H1 (cell line): Measurements from ENCODE around the gene TBC1D2B. TPM values are rescaled to one million over a fixed set of nuclear protein-coding genes. Genes with fewer than 3 reads are reported as not detected.
"Not testable (repeated sequence)": the region's sequence is repeated elsewhere in the genome, so short reads cannot be mapped to it uniquely, and the experiment has no call there.

ENCODE experiments used
- CTCF ChIA-PET: fragments of 300-600 bp; sonication (Branson Sonifier 250); formaldehyde crosslinking; loops from one replicate; lab custom pipeline; 2021; ENCODE audit not compliant: partially characterized antibody; lab: Charles Lee
- POLR2A ChIA-PET: fragments of 300-600 bp; sonication (Branson Sonifier 250); formaldehyde crosslinking; loops from one replicate; lab custom pipeline; 2021; ENCODE audit warnings: inconsistent platforms; ENCODE audit not compliant: partially characterized antibody; lab: Charles Lee
- DNase-seq, 2 experiments: peaks; one replicate each; pipeline versions ENCODE4 v3.0.0 to v3.0.0-alpha.2; 2010 to 2022; ENCODE audit warnings: low spot score in 2 of 2, low read depth in 1 of 2, mixed read lengths in 1 of 2
- FAIRE-seq: peaks from 2 replicates; lab custom pipeline; 2011; peaks lifted over from hg19 to GRCh38; lab: Jason Lieb, UNC
- H2AFZ ChIP-seq: 2 replicates; pipeline ENCODE4 v1.8.1; 2012; ENCODE audit warnings: low read length, inconsistent platforms
- H2AK5ac ChIP-seq: 2 replicates; pipeline ENCODE4 v1.6.1; 2013; ENCODE audit warnings: low read depth, low read length
- H2BK120ac ChIP-seq: replicated peaks from 2 replicates; pipeline ENCODE3; 2013; ENCODE audit warnings: low read depth, low read length, inconsistent platforms
- H2BK12ac ChIP-seq: 2 replicates; pipeline ENCODE4 v1.6.1; 2013; ENCODE audit warnings: low read depth, low read length
- H2BK15ac ChIP-seq: 2 replicates; pipeline ENCODE4 v1.6.1; 2013; ENCODE audit warnings: low read length
- H2BK20ac ChIP-seq: 2 replicates; pipeline ENCODE4 v1.6.1; 2013; ENCODE audit warnings: low read length
- H2BK5ac ChIP-seq: 2 replicates; pipeline ENCODE4 v1.6.1; 2013; ENCODE audit warnings: low read depth, low read length
- H3K14ac ChIP-seq: 2 replicates; pipeline ENCODE4 v1.6.1; 2013; ENCODE audit warnings: inconsistent platforms; ENCODE audit not compliant: insufficient read length
- H3K18ac ChIP-seq: 2 replicates; pipeline ENCODE4 v1.6.1; 2013; ENCODE audit warnings: low read length; ENCODE audit errors: extremely low read depth
- H3K23ac ChIP-seq: 2 replicates; pipeline ENCODE4 v1.6.1; 2013; ENCODE audit warnings: inconsistent platforms; ENCODE audit not compliant: insufficient read length
- H3K23me2 ChIP-seq: 2 replicates; pipeline ENCODE4 v1.6.1; 2013; ENCODE audit warnings: low read depth, low read length
- H3K27ac ChIP-seq: 2 replicates; pipeline ENCODE4 v1.6.1; 2011; ENCODE audit warnings: low read depth, low read length, inconsistent platforms
- H3K27me3 ChIP-seq, 4 experiments: replicated peaks in 1 of 4; 1 replicate in 1 of 4; 2 replicates in 3 of 4; pipeline versions ENCODE4 v1.6.1 to v1.8.1; 2011 to 2013; ENCODE audit warnings: low read length in 3 of 4, mild to moderate bottlenecking in 3 of 4, inconsistent platforms in 2 of 4, mixed read lengths in 2 of 4, moderate library complexity in 1 of 4; ENCODE audit not compliant: control insufficient read depth in 3 of 4, insufficient read depth in 3 of 4; ENCODE audit errors: extremely low read depth in 1 of 4
- H3K36me3 ChIP-seq, 4 experiments: 2 replicates each; pipeline versions ENCODE4 v1.6.1 to v1.8.1; 2011 to 2013; ENCODE audit warnings: mild to moderate bottlenecking in 4 of 4, low read length in 3 of 4, moderate library complexity in 2 of 4, control low read depth in 1 of 4, inconsistent platforms in 1 of 4; ENCODE audit not compliant: insufficient read depth in 4 of 4, control insufficient read depth in 2 of 4
- H3K4ac ChIP-seq: replicated peaks from 2 replicates; pipeline ENCODE3; 2013; ENCODE audit warnings: low read length, low read depth, mixed read lengths, inconsistent platforms; ENCODE audit not compliant: insufficient read length
- H3K4me1 ChIP-seq, 4 experiments: replicated peaks in 1 of 4; 1 replicate in 1 of 4; 2 replicates in 3 of 4; pipeline versions ENCODE4 v1.6.1 to v1.8.1; 2011 to 2013; ENCODE audit warnings: low read length in 3 of 4, inconsistent platforms in 2 of 4, mixed read lengths in 1 of 4; ENCODE audit not compliant: insufficient read depth in 4 of 4, control insufficient read depth in 3 of 4
- H3K4me2 ChIP-seq, 2 experiments: 2 replicates each; pipeline versions ENCODE4 v1.6.1 to v1.8.1; 2011 to 2013; ENCODE audit warnings: low read depth in 2 of 2, low read length in 2 of 2, control low read depth in 1 of 2, inconsistent platforms in 1 of 2, mild to moderate bottlenecking in 1 of 2; ENCODE audit not compliant: insufficient read depth in 1 of 2
- H3K4me3 ChIP-seq, 4 experiments: fragments of 200-600, 300-600 bp in 1 of 4; sonication (generic), shearing (Covaris generic), sonication (Bioruptor Twin) in 1 of 4; 2 replicates each; pipeline versions ENCODE4 v1.5.1 to v1.8.1; 2011 to 2016; ENCODE audit warnings: low read length in 4 of 4, low read depth in 3 of 4, control low read depth in 2 of 4, inconsistent platforms in 2 of 4, mild to moderate bottlenecking in 2 of 4, mixed read lengths in 1 of 4, moderate library complexity in 1 of 4; ENCODE audit not compliant: insufficient read depth in 2 of 4; ENCODE audit errors: extremely low read depth in 1 of 4
- H3K56ac ChIP-seq: replicated peaks from 2 replicates; pipeline ENCODE3; 2013; ENCODE audit warnings: low read depth, mild to moderate bottlenecking, mixed read lengths, low read length, inconsistent platforms; ENCODE audit not compliant: insufficient read length
- H3K79me1 ChIP-seq: 2 replicates; pipeline ENCODE4 v1.6.1; 2013; ENCODE audit warnings: low read depth, low read length, control low read depth
- H3K79me2 ChIP-seq, 2 experiments: 2 replicates each; pipeline versions ENCODE4 v1.6.1 to v1.8.1; 2012 to 2013; ENCODE audit warnings: low read length in 2 of 2, mild to moderate bottlenecking in 2 of 2, inconsistent platforms in 1 of 2; ENCODE audit not compliant: insufficient read depth in 2 of 2, control insufficient read depth in 1 of 2
- H3K9ac ChIP-seq, 4 experiments: replicated peaks in 1 of 4; 1 replicate in 1 of 4; 2 replicates in 3 of 4; pipeline versions ENCODE4 v1.6.1 to v1.8.1; 2011 to 2013; ENCODE audit warnings: low read depth in 3 of 4, low read length in 3 of 4, control low read depth in 2 of 4, mild to moderate bottlenecking in 2 of 4, moderate library complexity in 2 of 4, inconsistent platforms in 1 of 4; ENCODE audit errors: extremely low read depth in 1 of 4
- H3K9me3 ChIP-seq, 2 experiments: 2 replicates each; pipeline versions ENCODE4 v1.6.1 to v1.8.1; 2012 to 2013; ENCODE audit warnings: mild to moderate bottlenecking in 2 of 2, moderate library complexity in 2 of 2, control low read depth in 1 of 2, inconsistent platforms in 1 of 2, low read depth in 1 of 2, low read length in 1 of 2, mixed read lengths in 1 of 2; ENCODE audit not compliant: insufficient read depth in 2 of 2
- H4K20me1 ChIP-seq, 2 experiments: replicated peaks in 1 of 2; 2 replicates each; pipeline versions ENCODE3 to v1.8.1; 2011 to 2013; ENCODE audit warnings: inconsistent platforms in 2 of 2, low read length in 2 of 2, mild to moderate bottlenecking in 1 of 2; ENCODE audit not compliant: insufficient read depth in 2 of 2, control insufficient read depth in 1 of 2
- H4K5ac ChIP-seq: 2 replicates; pipeline ENCODE4 v1.6.1; 2013; ENCODE audit warnings: low read length, low read depth, mixed read lengths, inconsistent platforms; ENCODE audit not compliant: insufficient read length
- H4K8ac ChIP-seq: 2 replicates; pipeline ENCODE4 v1.8.0; 2013; ENCODE audit warnings: mild to moderate bottlenecking, moderate library complexity, low read length, inconsistent platforms; ENCODE audit not compliant: insufficient read depth; ENCODE audit errors: extremely low read depth
- H4K91ac ChIP-seq: replicated peaks from 2 replicates; pipeline ENCODE3; 2013; ENCODE audit warnings: low read length, mixed read lengths, inconsistent platforms; ENCODE audit not compliant: insufficient read length
- WGBS, 2 experiments: shearing (Covaris generic) in 1 of 2; methylation state at CpG; one replicate each; pipeline versions ENCODE4 v1.1.6 to v1.1.7; 2013 to 2015; ENCODE audit warnings: low lambda C conversion rate in 2 of 2, mixed read lengths in 2 of 2, inconsistent platforms in 1 of 2, low coverage in 1 of 2, missing lambda C conversion rate in 1 of 2; ENCODE audit not compliant: insufficient replicate concordance in 2 of 2, insufficient coverage in 1 of 2, insufficient read length in 1 of 2; ENCODE audit errors: extremely low coverage in 1 of 2, missing lambda C conversion rate in 1 of 2; 5-methylcytosine and 5-hydroxymethylcytosine counted together
- polyA plus RNA-seq, 7 experiments: library from polyadenylated mRNA; depleted of rRNA in 3 of 7; stranded (reverse) in 5 of 7; unstranded in 2 of 7; fragments of >200 nt in 5 of 7; fragments of 200-250 nt in 2 of 7; gene quantifications; 1 replicate in 5 of 7; 2 replicates in 1 of 7; 4 replicates in 1 of 7; pipeline versions ENCODE4 v1.2.1 to v1.2.3, GENCODE V29; 2011 to 2013; ENCODE audit warnings: missing spikeins in 2 of 7, mixed read lengths in 2 of 7
- total RNA-seq: library from RNA; stranded (reverse); fragmentation: NEBNext Ultra II Directional; extraction: Animal tissue kit (Norgen Biotek cat#: 25700); gene quantifications from 2 replicates; pipeline ENCODE4 v1.2.1, GENCODE V29; 2021

Gene TBC1D2B
- total and polyA plus RNA-seq, 2 of the 8 experiments (the other 6 are each of a cell fraction or from before 2014, with no cell fraction given) = 11.9 to 19.5 TPM

GRCh38 chr15:77993970-77994693 lies 83.4 kb downstream of the TBC1D2B start:
- H3K79me2 ChIP-seq, H3K36me3 ChIP-seq, H3K27me3 ChIP-seq, H2BK5ac ChIP-seq, H3K4ac ChIP-seq, H4K20me1 ChIP-seq, H2BK12ac ChIP-seq, H3K23ac ChIP-seq, FAIRE-seq, H2BK120ac ChIP-seq, H4K91ac ChIP-seq, H2BK15ac ChIP-seq, POLR2A ChIA-PET, H3K18ac ChIP-seq, H3K14ac ChIP-seq, H3K23me2 ChIP-seq, H2BK20ac ChIP-seq, H2AK5ac ChIP-seq, H2AFZ ChIP-seq, H4K8ac ChIP-seq, H3K4me2 ChIP-seq, H3K56ac ChIP-seq, H3K9me3 ChIP-seq, H3K4me1 ChIP-seq, H3K27ac ChIP-seq, DNase-seq, H3K9ac ChIP-seq, H3K4me3 ChIP-seq, H4K5ac ChIP-seq, H3K79me1 ChIP-seq: not testable (repeated sequence)
- CTCF ChIA-PET = interaction anchor here (0.7 to 10.1 kb wide), 11 partner anchors 11 to 202 kb away, joined by 3 to 226 read pairs (median 4); partner anchors contain the start of gene CIB2
- 85% methylated on average over 17 of the region's 18 CpGs; no CpG with 5 or more reads in 1 of the 2 experiments for WGBS, 2 experiments
